Gastroesophageal sphincter (tissue), 3 donors: ENCODE measurements around the gene EDEM2.

ENCODE experiments used
- POLR2AphosphoS5 ChIP-seq: sonication (generic); formaldehyde crosslinking; IDR thresholded peaks from one replicate; pipeline ENCODE4 v1.6.1; 2017; ENCODE audit warnings: antibody characterized with exemption
- TF ChIP-seq, protein P1 (sequence below), 4 experiments: fragments of 200-600 bp in 2 of 4; fragments of 450-650 bp in 2 of 4; sonication (generic) in 1 of 4; IDR thresholded peaks; one replicate each; pipeline ENCODE4 v1.5.1; 2017 to 2019; ENCODE audit warnings: antibody characterized with exemption in 4 of 4, mild to moderate bottlenecking in 2 of 4, moderate library complexity in 2 of 4

DNA sequence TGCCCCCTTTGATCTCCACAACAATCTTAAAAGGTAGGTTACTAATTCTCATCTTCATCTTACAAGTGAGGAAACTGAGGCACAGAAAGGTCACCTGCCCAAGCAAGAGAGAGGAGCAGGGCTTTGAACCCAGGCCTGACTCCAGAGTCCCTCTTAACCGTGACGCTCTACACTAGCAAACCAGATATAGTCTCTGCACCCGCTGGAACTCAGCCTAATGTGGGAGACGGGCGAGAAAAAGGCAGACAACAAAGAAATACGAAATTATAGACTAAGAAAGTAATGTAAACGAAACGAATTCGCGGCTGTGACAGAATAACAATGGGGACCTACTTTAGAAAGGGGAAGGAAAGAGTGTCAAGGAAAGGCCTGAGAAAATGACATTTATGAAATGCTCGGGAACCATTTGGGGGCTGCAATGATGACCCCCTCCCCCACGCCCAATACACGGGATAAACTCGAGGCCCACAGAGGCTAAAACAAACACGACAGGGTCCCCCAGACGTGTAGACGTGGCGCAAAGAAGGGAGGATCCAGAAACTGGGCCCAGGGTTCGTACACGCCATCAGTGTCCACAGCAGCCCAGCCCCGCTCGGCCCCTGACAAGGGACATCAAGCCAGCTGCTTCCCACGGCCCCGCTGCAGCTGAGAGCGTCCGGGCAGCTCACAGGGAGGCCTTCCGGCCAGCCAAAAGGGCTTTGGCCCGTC lies 55.2 kb downstream of the EDEM2 start:
- TF ChIP-seq, protein P1, sequence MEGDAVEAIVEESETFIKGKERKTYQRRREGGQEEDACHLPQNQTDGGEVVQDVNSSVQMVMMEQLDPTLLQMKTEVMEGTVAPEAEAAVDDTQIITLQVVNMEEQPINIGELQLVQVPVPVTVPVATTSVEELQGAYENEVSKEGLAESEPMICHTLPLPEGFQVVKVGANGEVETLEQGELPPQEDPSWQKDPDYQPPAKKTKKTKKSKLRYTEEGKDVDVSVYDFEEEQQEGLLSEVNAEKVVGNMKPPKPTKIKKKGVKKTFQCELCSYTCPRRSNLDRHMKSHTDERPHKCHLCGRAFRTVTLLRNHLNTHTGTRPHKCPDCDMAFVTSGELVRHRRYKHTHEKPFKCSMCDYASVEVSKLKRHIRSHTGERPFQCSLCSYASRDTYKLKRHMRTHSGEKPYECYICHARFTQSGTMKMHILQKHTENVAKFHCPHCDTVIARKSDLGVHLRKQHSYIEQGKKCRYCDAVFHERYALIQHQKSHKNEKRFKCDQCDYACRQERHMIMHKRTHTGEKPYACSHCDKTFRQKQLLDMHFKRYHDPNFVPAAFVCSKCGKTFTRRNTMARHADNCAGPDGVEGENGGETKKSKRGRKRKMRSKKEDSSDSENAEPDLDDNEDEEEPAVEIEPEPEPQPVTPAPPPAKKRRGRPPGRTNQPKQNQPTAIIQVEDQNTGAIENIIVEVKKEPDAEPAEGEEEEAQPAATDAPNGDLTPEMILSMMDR (IDR thresholded peaks at IDR 0.05): no peak
- no peak for TF ChIP-seq POLR2AphosphoS5
